Hepatocyte (in vitro differentiated cells): ENCODE data around the gene MYADML2. TPM values are rescaled to one million over a fixed set of nuclear protein-coding genes. Genes with fewer than 3 reads are reported as not detected.
A peak's percentile ranks its signal among the peaks of the same experiment; 100 is the strongest.

ENCODE experiments used
- DNase-seq: peaks from one replicate; pipeline ENCODE4 v3.0.0-alpha.2; 2016; ENCODE audit warnings: low spot score
- H2AFZ ChIP-seq: fragments of 200-600 bp; sonication (generic); 2 replicates; pipeline ENCODE4 v1.6.0; 2016; ENCODE audit warnings: antibody characterized with exemption, mild to moderate bottlenecking
- H3K27ac ChIP-seq: fragments of 200-600 bp; sonication (generic); 2 replicates; pipeline ENCODE4 v1.5.1; 2016; ENCODE audit warnings: mild to moderate bottlenecking
- H3K27me3 ChIP-seq: fragments of 200-600 bp; sonication (generic); 2 replicates; pipeline ENCODE4 v1.6.1; 2016
- H3K36me3 ChIP-seq: fragments of 200-600 bp; sonication (generic); replicated peaks from 2 replicates; pipeline ENCODE4 v1.5.1; 2016; ENCODE audit warnings: low read depth; ENCODE audit not compliant: insufficient read depth
- H3K4me1 ChIP-seq: fragments of 200-600 bp; sonication (generic); 2 replicates; pipeline ENCODE4 v1.5.1; 2016; ENCODE audit warnings: mild to moderate bottlenecking, moderate library complexity; ENCODE audit not compliant: insufficient read depth
- H3K4me2 ChIP-seq: fragments of 200-600 bp; sonication (generic); 2 replicates; pipeline ENCODE4 v1.6.0; 2016
- H3K4me3 ChIP-seq: fragments of 200-600 bp; sonication (generic); 2 replicates; pipeline ENCODE4 v1.5.1; 2016; ENCODE audit warnings: mild to moderate bottlenecking
- H3K79me2 ChIP-seq: fragments of 200-600 bp; sonication (generic); 2 replicates; pipeline ENCODE4 v1.6.0; 2017; ENCODE audit warnings: mild to moderate bottlenecking
- H3K9me2 ChIP-seq: fragments of 200-600 bp; sonication (generic); replicated peaks from 2 replicates; pipeline ENCODE4 v1.6.0; 2017; ENCODE audit warnings: mild to moderate bottlenecking; ENCODE audit not compliant: insufficient read depth
- H3K9me3 ChIP-seq: fragments of 200-600 bp; sonication (generic); 2 replicates; pipeline ENCODE4 v1.5.1; 2016; ENCODE audit warnings: low read depth, mild to moderate bottlenecking
- H4K20me1 ChIP-seq: fragments of 200-600 bp; sonication (generic); 2 replicates; pipeline ENCODE4 v1.6.0; 2016; ENCODE audit warnings: mild to moderate bottlenecking; ENCODE audit not compliant: insufficient read depth, poor library complexity, severe bottlenecking
- EZH2 ChIP-seq: fragments of 200-600 bp; sonication (generic); IDR thresholded peaks from 2 replicates; pipeline ENCODE4 v1.6.1; 2016; ENCODE audit warnings: antibody characterized with exemption, mild to moderate bottlenecking, borderline replicate concordance
- EZH2phosphoT487 ChIP-seq: fragments of 200-600 bp; sonication (generic); IDR thresholded peaks from one replicate; pipeline ENCODE4 v1.6.1; 2018; ENCODE audit warnings: antibody characterized with exemption, mild to moderate bottlenecking, low read depth, moderate library complexity; ENCODE audit not compliant: unreplicated experiment, severe bottlenecking
- WGBS: methylation state at CpG from one replicate; pipeline ENCODE4 v1.1.6; 2016; ENCODE audit warnings: low lambda C conversion rate; ENCODE audit errors: missing lambda C conversion rate; 5-methylcytosine and 5-hydroxymethylcytosine counted together
- polyA plus RNA-seq: library from polyadenylated mRNA; unstranded; fragments of >200 nt; fragmentation: Nextera tagmentation; extraction: Ambion mirVana; gene quantifications from 2 replicates; pipeline ENCODE4 v1.2.1, GENCODE V29; 2016
- total RNA-seq: library from RNA; depleted of rRNA; stranded (reverse); fragments of >200 nt; gene quantifications from 2 replicates; pipeline ENCODE4 v1.2.3, GENCODE V29; 2014
- TF ChIP-seq, protein P1 (sequence below): fragments of 200-600 bp; sonication (generic); IDR thresholded peaks from 2 replicates; pipeline ENCODE4 v1.5.1; 2016; ENCODE audit warnings: antibody characterized with exemption, mild to moderate bottlenecking; ENCODE audit not compliant: poor library complexity

MYADML2 gene
- total and polyA plus RNA-seq, 2 experiments from 2014 or later, result 0.06 TPM; not detected in 1

DNA sequence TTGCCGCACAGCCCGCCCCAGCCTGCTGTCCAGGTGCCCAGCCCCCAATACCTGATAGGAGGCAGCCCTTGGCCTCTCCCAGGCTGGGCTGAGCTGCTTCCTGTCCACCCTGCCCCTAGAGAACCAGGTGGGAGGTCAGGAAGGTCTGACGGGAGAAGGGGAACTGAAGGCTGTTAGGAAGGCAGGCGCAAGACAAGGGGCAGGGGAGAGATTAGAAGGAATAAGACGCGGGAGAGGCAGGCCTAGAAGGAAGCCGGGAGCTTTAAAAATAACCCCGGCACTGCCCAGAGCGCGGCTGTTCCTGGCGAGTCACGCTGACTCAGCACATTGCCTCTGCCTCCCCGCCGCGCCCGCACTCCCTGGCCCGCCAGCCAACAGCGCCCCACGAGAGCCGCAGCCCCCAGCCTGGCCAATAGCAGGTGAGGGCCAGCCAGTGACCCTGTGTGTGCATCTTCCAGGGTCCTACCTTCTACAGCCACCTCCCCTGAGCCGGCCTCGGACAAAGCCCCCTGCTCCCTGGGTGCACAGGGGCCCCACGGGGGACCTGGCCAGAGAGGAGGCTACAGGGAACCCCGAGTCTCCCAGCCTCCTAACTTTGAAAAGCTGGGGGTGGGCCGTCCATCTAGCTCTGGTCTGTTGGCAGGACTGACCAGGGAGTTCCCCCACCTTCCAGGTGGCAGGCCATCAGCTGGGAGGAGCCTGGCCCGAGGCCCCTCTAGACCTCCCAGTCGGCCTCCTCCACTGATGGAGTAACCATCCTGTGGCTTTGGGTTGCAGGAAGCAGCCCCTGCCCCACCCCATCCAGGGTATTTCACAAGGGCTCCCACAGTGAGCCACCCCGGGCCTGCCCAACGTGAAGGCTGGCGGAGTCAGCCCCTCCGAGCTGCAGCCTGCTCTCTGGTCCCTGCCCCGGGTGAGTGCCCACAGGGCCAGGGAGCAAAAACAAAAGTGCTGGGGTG, 23.5 kb downstream of the MYADML2 start:
- no peak overlapping the region for H3K4me3 ChIP-seq
- H3K36me3 ChIP-seq, result no peaks in the 10 kb centered on the region
- DNase-seq, result peak; percentile 93
- TF ChIP-seq EZH2phosphoT487 (no peak), EZH2 (no peak)
- TF ChIP-seq, protein P1, sequence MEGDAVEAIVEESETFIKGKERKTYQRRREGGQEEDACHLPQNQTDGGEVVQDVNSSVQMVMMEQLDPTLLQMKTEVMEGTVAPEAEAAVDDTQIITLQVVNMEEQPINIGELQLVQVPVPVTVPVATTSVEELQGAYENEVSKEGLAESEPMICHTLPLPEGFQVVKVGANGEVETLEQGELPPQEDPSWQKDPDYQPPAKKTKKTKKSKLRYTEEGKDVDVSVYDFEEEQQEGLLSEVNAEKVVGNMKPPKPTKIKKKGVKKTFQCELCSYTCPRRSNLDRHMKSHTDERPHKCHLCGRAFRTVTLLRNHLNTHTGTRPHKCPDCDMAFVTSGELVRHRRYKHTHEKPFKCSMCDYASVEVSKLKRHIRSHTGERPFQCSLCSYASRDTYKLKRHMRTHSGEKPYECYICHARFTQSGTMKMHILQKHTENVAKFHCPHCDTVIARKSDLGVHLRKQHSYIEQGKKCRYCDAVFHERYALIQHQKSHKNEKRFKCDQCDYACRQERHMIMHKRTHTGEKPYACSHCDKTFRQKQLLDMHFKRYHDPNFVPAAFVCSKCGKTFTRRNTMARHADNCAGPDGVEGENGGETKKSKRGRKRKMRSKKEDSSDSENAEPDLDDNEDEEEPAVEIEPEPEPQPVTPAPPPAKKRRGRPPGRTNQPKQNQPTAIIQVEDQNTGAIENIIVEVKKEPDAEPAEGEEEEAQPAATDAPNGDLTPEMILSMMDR, result no peak
- peak overlapping the region; percentile 83 for H3K4me2 ChIP-seq
- peak overlapping the region; percentile 72 for H3K27ac ChIP-seq
- H3K79me2 ChIP-seq, result peaks cover 77% of the 10 kb centered on the region
- no peaks in the 10 kb centered on the region for H3K27me3 ChIP-seq
- H3K4me1 ChIP-seq, result peaks cover 40% of the 10 kb centered on the region
- 22% methylated on average over 24 of the region's 32 CpGs for WGBS
- no peaks in the 10 kb centered on the region for H3K9me3 ChIP-seq
- H2AFZ ChIP-seq, result no peak overlapping the region
- H3K9me2 ChIP-seq, result no peaks in the 10 kb centered on the region
- H4K20me1 ChIP-seq, result peaks cover 66% of the 10 kb centered on the region

DNA sequence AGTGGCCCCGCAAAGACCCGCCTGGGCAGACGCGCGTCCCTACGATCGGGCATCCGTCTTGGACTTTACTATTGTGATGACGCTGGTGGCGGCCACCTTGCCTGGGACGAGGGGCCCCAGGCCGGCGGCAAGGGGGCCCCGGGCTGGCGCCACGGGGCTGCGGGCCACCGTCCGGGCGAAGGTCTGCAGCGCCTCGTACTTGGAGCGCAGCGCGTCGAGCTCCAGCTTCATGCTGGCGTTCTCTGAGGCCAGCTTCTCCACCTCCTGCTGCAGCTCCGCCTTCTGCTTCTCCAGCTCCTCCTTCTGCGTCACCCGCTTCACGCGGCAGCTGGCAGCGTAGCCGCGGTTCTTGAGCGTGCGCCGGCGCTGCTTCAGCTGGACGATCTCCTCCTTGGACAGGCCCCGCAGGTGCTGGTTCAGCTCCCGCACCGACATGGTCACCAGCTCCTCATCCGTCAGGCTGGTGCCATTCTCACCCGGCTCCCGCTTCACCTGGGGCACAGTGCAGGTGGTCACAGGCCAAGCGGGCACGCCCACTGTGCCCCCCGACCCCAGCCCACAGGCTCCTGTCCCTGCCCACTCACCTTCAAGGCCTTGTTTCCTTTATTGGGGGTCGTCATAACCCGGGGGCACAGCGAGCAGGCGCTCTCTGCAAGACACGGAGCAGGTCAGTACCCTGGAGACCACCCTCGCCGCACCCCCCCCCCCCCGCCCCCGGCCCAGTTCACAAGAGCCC, 24.3 kb downstream of the MYADML2 start:
- peaks cover 68% of the 10 kb centered on the region for H4K20me1 ChIP-seq
- TF ChIP-seq EZH2phosphoT487 (no peak), EZH2 (no peak)
- TF ChIP-seq, protein P1, result no peak
- peaks cover 77% of the 10 kb centered on the region for H3K79me2 ChIP-seq
- H3K27me3 ChIP-seq, result no peaks in the 10 kb centered on the region
- no peak for DNase-seq
- H3K27ac ChIP-seq, result peak overlapping the region; percentile 60
- H3K4me2 ChIP-seq, result peak overlapping the region; percentile 83
- no peaks in the 10 kb centered on the region for H3K9me2 ChIP-seq
- H3K4me1 ChIP-seq, result peaks cover 39% of the 10 kb centered on the region
- no peaks in the 10 kb centered on the region for H3K9me3 ChIP-seq
- no peak overlapping the region for H2AFZ ChIP-seq
- 94% methylated on average over 49 of the region's 58 CpGs for WGBS
- no peak overlapping the region for H3K4me3 ChIP-seq
- H3K36me3 ChIP-seq, result no peaks in the 10 kb centered on the region

DNA sequence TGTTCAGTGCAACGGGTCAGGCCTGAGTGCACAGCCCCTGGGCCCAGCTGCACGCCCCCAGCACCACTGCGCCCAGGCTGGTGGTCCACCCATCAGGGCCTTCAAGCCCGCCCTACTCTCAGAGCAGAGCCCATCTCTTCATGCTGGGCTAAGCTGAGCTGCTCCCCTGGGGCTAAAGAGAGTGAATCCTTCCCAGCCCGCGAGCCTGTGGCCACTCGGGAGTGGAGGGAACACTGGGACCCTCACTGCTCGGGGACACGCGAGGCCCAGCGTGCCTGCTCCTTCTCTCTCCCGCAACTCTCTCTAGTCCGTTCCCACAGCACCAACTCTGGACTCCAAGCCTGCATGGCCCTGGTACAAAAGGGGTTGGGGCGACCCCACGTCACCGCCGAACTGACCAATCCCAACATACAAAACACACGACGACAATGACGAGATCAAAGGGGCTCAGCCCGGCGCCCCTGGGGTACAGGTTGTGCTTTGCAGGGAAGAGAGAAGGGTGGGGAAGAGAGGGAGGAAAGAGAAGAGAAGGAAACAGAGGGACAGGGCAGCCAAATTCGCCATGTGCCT, 25.0 kb downstream of the MYADML2 start:
- no peak overlapping the region for H3K4me2 ChIP-seq
- no peak for DNase-seq
- H3K27ac ChIP-seq, result no peak overlapping the region
- no peaks in the 10 kb centered on the region for H3K9me3 ChIP-seq
- TF ChIP-seq, protein P1, result no peak
- no peaks in the 10 kb centered on the region for H3K27me3 ChIP-seq
- peaks cover 68% of the 10 kb centered on the region for H4K20me1 ChIP-seq
- H3K79me2 ChIP-seq, result peaks cover 82% of the 10 kb centered on the region
- H3K4me1 ChIP-seq, result peaks cover 39% of the 10 kb centered on the region
- H2AFZ ChIP-seq, result no peak overlapping the region
- H3K36me3 ChIP-seq, result no peaks in the 10 kb centered on the region
- no peak overlapping the region for H3K4me3 ChIP-seq
- WGBS, result 97% methylated on average over 23 of the region's 23 CpGs
- H3K9me2 ChIP-seq, result no peaks in the 10 kb centered on the region
